HCT116 (cell line): Measurements from ENCODE around the gene MINDY3.

Experiments used
- CBX3 ChIP-seq: IDR thresholded peaks from 2 replicates; pipeline ENCODE4 v1.6.1; 2012; ENCODE audit warnings: low read depth
- EZH2 ChIP-seq: fragments of 200-600 bp; sonication (generic); IDR thresholded peaks from 2 replicates; pipeline ENCODE4 v1.6.1; 2017; ENCODE audit warnings: antibody characterized with exemption, mixed run types
- EZH2phosphoT487 ChIP-seq: fragments of 200-600 bp; IDR thresholded peaks from 2 replicates; pipeline ENCODE4 v1.6.1; 2018; ENCODE audit warnings: antibody characterized with exemption, borderline replicate concordance
- POLR2A ChIP-seq: IDR thresholded peaks from 2 replicates; pipeline ENCODE4 v1.7.0; 2011; ENCODE audit warnings: borderline replicate concordance; ENCODE audit not compliant: insufficient read depth, insufficient read length; ENCODE audit errors: extremely low read depth
- POLR2AphosphoS5 ChIP-seq: IDR thresholded peaks from 2 replicates; pipeline ENCODE4 v1.6.1; 2011; ENCODE audit warnings: mild to moderate bottlenecking, low read depth, low read length, moderate library complexity
- SIN3A ChIP-seq: IDR thresholded peaks from 2 replicates; pipeline ENCODE4 v1.6.1; 2012; ENCODE audit warnings: low read depth
- SRF ChIP-seq: IDR thresholded peaks from 2 replicates; pipeline ENCODE4 v1.6.1; 2012; ENCODE audit warnings: low read depth
- YY1 ChIP-seq: IDR thresholded peaks from 2 replicates; pipeline ENCODE4 v1.6.1; 2011; ENCODE audit warnings: low read length, low read depth, moderate library complexity, mild to moderate bottlenecking; ENCODE audit not compliant: insufficient replicate concordance; ENCODE audit errors: extremely low read depth
- ZFX ChIP-seq: fragments of 450-650 bp; IDR thresholded peaks from 2 replicates; pipeline ENCODE4 v1.6.1; 2017
- ZNF274 ChIP-seq: fragments of 200-500 bp; sonication (Bioruptor generic); IDR thresholded peaks from 2 replicates; pipeline ENCODE4 v1.6.1; 2014; ENCODE audit warnings: mild to moderate bottlenecking, low read depth, low read length, inconsistent platforms
- TF ChIP-seq, protein P1 (sequence below), 3 experiments: fragments of 200-600 bp in 1 of 3; sonication (generic) in 1 of 3; IDR thresholded peaks in 2 of 3; conservative IDR thresholded peaks in 1 of 3; 2 replicates each; pipeline ENCODE4 v1.5.1; 2012 to 2017; ENCODE audit warnings: low read depth in 2 of 3, low read length in 2 of 3, antibody characterized with exemption in 1 of 3, borderline replicate concordance in 1 of 3, control low read depth in 1 of 3, mild to moderate bottlenecking in 1 of 3, mixed read lengths in 1 of 3, mixed run types in 1 of 3, moderate library complexity in 1 of 3; ENCODE audit not compliant: insufficient read depth in 1 of 3
- TF ChIP-seq, protein P2 (sequence below): IDR thresholded peaks from 2 replicates; pipeline ENCODE4 v1.6.1; 2012
- TF ChIP-seq, protein P3 (sequence below): IDR thresholded peaks from 2 replicates; pipeline ENCODE4 v1.6.1; 2012
- TF ChIP-seq, protein P4 (sequence below): IDR thresholded peaks from 2 replicates; pipeline ENCODE4 v1.6.1; 2012; ENCODE audit warnings: low read depth

DNA sequence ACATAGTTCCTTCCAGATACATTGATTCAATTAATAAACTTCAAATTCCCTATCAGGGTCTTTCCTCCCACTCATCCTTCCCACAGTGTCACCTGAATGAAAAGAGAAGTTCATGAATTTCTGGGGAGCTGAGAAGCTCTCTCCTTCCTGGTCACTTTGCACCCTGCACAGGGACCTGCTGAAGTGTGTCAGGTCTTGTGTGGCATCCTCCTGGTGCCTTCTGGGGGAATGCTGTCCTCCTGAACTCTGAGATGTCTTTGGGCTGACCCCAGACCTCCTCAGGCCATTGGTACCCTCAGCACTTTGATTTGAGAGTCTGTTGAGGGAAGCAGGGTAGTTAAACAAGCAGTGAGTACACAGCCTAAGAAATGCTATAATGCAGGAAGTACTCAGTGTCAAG lies 101.0 kb downstream of the MINDY3 start:
- TF ChIP-seq, protein P1, sequence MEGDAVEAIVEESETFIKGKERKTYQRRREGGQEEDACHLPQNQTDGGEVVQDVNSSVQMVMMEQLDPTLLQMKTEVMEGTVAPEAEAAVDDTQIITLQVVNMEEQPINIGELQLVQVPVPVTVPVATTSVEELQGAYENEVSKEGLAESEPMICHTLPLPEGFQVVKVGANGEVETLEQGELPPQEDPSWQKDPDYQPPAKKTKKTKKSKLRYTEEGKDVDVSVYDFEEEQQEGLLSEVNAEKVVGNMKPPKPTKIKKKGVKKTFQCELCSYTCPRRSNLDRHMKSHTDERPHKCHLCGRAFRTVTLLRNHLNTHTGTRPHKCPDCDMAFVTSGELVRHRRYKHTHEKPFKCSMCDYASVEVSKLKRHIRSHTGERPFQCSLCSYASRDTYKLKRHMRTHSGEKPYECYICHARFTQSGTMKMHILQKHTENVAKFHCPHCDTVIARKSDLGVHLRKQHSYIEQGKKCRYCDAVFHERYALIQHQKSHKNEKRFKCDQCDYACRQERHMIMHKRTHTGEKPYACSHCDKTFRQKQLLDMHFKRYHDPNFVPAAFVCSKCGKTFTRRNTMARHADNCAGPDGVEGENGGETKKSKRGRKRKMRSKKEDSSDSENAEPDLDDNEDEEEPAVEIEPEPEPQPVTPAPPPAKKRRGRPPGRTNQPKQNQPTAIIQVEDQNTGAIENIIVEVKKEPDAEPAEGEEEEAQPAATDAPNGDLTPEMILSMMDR (IDR thresholded peaks at IDR 0.05 in 2 of 3, conservative IDR thresholded peaks at IDR 0.05 in 1 of 3; ENCODE audit: borderline replicate concordance in 1 of 3, insufficient read depth in 1 of 3, low read depth in 2 of 3, low read length in 2 of 3), result no peak
- no peak for TF ChIP-seq SRF
- TF ChIP-seq EZH2phosphoT487, result no peak
- no peak for TF ChIP-seq POLR2AphosphoS5
- TF ChIP-seq POLR2A, result no peak
- no peak for TF ChIP-seq EZH2
- no peak for TF ChIP-seq YY1
- TF ChIP-seq, protein P2, sequence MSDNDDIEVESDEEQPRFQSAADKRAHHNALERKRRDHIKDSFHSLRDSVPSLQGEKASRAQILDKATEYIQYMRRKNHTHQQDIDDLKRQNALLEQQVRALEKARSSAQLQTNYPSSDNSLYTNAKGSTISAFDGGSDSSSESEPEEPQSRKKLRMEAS, result no peak
- TF ChIP-seq CBX3, result no peak
- TF ChIP-seq, protein P3, sequence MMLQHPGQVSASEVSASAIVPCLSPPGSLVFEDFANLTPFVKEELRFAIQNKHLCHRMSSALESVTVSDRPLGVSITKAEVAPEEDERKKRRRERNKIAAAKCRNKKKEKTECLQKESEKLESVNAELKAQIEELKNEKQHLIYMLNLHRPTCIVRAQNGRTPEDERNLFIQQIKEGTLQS, result no peak
- TF ChIP-seq SIN3A, result no peak
- no peak for TF ChIP-seq ZFX
- no peak for TF ChIP-seq ZNF274
- TF ChIP-seq, protein P4, sequence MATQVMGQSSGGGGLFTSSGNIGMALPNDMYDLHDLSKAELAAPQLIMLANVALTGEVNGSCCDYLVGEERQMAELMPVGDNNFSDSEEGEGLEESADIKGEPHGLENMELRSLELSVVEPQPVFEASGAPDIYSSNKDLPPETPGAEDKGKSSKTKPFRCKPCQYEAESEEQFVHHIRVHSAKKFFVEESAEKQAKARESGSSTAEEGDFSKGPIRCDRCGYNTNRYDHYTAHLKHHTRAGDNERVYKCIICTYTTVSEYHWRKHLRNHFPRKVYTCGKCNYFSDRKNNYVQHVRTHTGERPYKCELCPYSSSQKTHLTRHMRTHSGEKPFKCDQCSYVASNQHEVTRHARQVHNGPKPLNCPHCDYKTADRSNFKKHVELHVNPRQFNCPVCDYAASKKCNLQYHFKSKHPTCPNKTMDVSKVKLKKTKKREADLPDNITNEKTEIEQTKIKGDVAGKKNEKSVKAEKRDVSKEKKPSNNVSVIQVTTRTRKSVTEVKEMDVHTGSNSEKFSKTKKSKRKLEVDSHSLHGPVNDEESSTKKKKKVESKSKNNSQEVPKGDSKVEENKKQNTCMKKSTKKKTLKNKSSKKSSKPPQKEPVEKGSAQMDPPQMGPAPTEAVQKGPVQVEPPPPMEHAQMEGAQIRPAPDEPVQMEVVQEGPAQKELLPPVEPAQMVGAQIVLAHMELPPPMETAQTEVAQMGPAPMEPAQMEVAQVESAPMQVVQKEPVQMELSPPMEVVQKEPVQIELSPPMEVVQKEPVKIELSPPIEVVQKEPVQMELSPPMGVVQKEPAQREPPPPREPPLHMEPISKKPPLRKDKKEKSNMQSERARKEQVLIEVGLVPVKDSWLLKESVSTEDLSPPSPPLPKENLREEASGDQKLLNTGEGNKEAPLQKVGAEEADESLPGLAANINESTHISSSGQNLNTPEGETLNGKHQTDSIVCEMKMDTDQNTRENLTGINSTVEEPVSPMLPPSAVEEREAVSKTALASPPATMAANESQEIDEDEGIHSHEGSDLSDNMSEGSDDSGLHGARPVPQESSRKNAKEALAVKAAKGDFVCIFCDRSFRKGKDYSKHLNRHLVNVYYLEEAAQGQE, result no peak
